ENCODE data around the gene SNAI3. TPM values are rescaled to one million over a fixed set of nuclear protein-coding genes. Genes with fewer than 3 reads are reported as not detected.

SNAI3 gene
- total and polyA plus RNA-seq, 2 of the 8 experiments (the other 6 are each of a cell fraction or from before 2014, with no cell fraction given) = 8.5 to 13.3 TPM

DNA sequence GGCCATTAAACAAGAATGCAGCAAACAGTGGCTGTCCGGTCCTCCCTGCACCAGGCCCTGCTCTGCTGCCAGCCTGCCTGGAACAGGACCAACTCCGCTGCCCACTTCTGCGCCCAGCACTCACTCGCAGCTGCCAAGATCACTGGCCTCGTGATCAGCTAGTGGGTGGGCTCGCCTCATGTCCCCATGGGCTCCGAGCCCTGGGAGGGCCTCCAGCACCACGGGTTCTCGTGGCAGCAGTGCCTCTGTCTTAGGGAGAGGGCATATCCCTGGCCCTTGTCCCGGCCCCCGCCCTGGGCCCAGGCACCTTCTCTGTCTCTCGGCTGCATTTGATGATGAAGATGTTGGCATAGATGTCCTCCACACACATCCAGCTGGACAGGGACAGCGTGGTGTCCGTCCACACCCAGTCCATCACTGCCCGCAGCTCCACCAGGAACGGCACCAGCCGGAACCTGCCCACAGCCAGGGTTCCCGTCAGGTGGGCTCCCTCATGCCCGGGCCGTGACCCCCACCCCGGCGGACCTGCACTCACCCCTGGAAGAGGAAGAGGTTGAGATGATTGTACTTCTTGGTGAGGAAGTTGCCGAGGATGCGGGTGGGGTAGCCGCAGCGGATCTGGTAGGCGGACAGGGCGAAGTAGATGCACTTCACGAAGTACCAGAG, 33.1 kb upstream of the SNAI3 start:
- H4K5ac ChIP-seq (ENCODE audit: insufficient read length, low read depth, low read length) = no peak overlapping the region
- H4K20me1 ChIP-seq (replicated peaks in 1 of 2; ENCODE audit: control insufficient read depth in 1 of 2, insufficient read depth in 2 of 2, low read length in 2 of 2) = peaks cover 2 to 12% of the 10 kb centered on the region in 2 experiments
- H2BK120ac ChIP-seq (replicated peaks; ENCODE audit: low read depth, low read length) = no peak overlapping the region
- no peak overlapping the region for H2BK12ac ChIP-seq (ENCODE audit: low read depth, low read length)
- H2AFZ ChIP-seq (ENCODE audit: low read length) = no peak overlapping the region
- no peaks in the 10 kb centered on the region for H3K4me1 ChIP-seq (replicated peaks in 1 of 4; ENCODE audit: control insufficient read depth in 3 of 4, insufficient read depth in 4 of 4, low read length in 3 of 4)
- no peak overlapping the region for H3K4me3 ChIP-seq (ENCODE audit: extremely low read depth in 1 of 4, insufficient read depth in 2 of 4, low read depth in 3 of 4, low read length in 4 of 4)
- CTCF ChIA-PET (ENCODE audit: partially characterized antibody) = interaction anchor here (1.3 to 2.5 kb wide), 5 partner anchors 14 to 110 kb away, joined by 3 to 10 read pairs (median 5); no protein-coding TSS in a partner anchor
- no peak for FAIRE-seq
- H3K23ac ChIP-seq (ENCODE audit: insufficient read length) = no peak overlapping the region
- H3K56ac ChIP-seq (replicated peaks; ENCODE audit: insufficient read length, low read depth, low read length) = no peak overlapping the region
- H3K4me2 ChIP-seq (ENCODE audit: insufficient read depth in 1 of 2, low read depth in 2 of 2, low read length in 2 of 2) = no peak overlapping the region
- WGBS, 2 experiments (ENCODE audit: extremely low coverage in 1 of 2, insufficient coverage in 1 of 2, insufficient read length in 1 of 2, insufficient replicate concordance in 2 of 2, low coverage in 1 of 2, low lambda C conversion rate in 2 of 2, missing lambda C conversion rate in 1 of 2) = 93% methylated on average over 26 of the region's 29 CpGs; no CpG with 5 or more reads in 1 of the 2 experiments
- H2BK15ac ChIP-seq (ENCODE audit: low read length) = no peak overlapping the region
- H3K18ac ChIP-seq (ENCODE audit: extremely low read depth, low read length) = no peak overlapping the region
- H3K4ac ChIP-seq (replicated peaks; ENCODE audit: insufficient read length, low read depth, low read length) = no peak overlapping the region
- H3K9ac ChIP-seq (replicated peaks in 1 of 4; ENCODE audit: extremely low read depth in 1 of 4, low read depth in 3 of 4, low read length in 3 of 4) = no peak overlapping the region
- POLR2A ChIA-PET (ENCODE audit: partially characterized antibody) = interaction anchor here (1.0 to 1.2 kb wide), 3 partner anchors 10 to 56 kb away, joined by 3 read pairs; partner anchors contain the start of gene MVD
- H3K9me3 ChIP-seq (ENCODE audit: insufficient read depth in 2 of 2, low read depth in 1 of 2, low read length in 1 of 2) = no peaks in the 10 kb centered on the region
- no peaks in the 10 kb centered on the region for H3K79me2 ChIP-seq (ENCODE audit: control insufficient read depth in 1 of 2, insufficient read depth in 2 of 2, low read length in 2 of 2)
- H3K79me1 ChIP-seq (ENCODE audit: low read depth, low read length) = no peaks in the 10 kb centered on the region
- H2AK5ac ChIP-seq (ENCODE audit: low read depth, low read length) = no peak overlapping the region
- no peak overlapping the region for H3K27ac ChIP-seq (ENCODE audit: low read depth, low read length)
- no peaks in the 10 kb centered on the region for H3K27me3 ChIP-seq (replicated peaks in 1 of 4; ENCODE audit: control insufficient read depth in 3 of 4, extremely low read depth in 1 of 4, insufficient read depth in 3 of 4, low read length in 3 of 4)
- H3K14ac ChIP-seq (ENCODE audit: insufficient read length) = no peak overlapping the region
- H3K23me2 ChIP-seq (ENCODE audit: low read depth, low read length) = no peaks in the 10 kb centered on the region
- H2BK5ac ChIP-seq (ENCODE audit: low read depth, low read length) = no peak overlapping the region
- H4K91ac ChIP-seq (replicated peaks; ENCODE audit: insufficient read length, low read length) = no peak overlapping the region
- peaks cover 4 to 47% (median 25%) of the 10 kb centered on the region in 4 experiments; a peak in 6 of 8 replicates for H3K36me3 ChIP-seq (ENCODE audit: control insufficient read depth in 2 of 4, insufficient read depth in 4 of 4, low read length in 3 of 4)
- no peak overlapping the region for H2BK20ac ChIP-seq (ENCODE audit: low read length)
- no peak overlapping the region for H4K8ac ChIP-seq (ENCODE audit: extremely low read depth, insufficient read depth, low read length)
- DNase-seq (ENCODE audit: low read depth in 1 of 2, low spot score in 2 of 2) = no peak
- TF ChIP-seq GABPA (IDR thresholded peaks at IDR 0.05; ENCODE audit: borderline replicate concordance, insufficient read depth, low read length) = no peak
- TF ChIP-seq HDAC6 (IDR thresholded peaks at IDR 0.05; ENCODE audit: low read depth, low read length) = no peak
- TF ChIP-seq TEAD4 (IDR thresholded peaks at IDR 0.05; ENCODE audit: low read depth, low read length) = no peak
- TF ChIP-seq HDAC2 (IDR thresholded peaks at IDR 0.05; ENCODE audit: borderline replicate concordance in 1 of 2, low read depth in 2 of 2, low read length in 2 of 2) = no peak
- TF ChIP-seq POU5F1 (IDR thresholded peaks at IDR 0.05; ENCODE audit: low read depth, low read length) = no peak
- no peak for TF ChIP-seq YY1 (IDR thresholded peaks at IDR 0.05; ENCODE audit: low read depth, low read length)

Measured in H1 (cell line).